Tibial nerve (tissue), 4 donors: ENCODE measurements around the gene PSMB11. TPM values are rescaled to one million over a fixed set of nuclear protein-coding genes. Genes with fewer than 3 reads are reported as not detected.

Experiments
- DNase-seq, 2 donors: peaks; one replicate each; pipeline ENCODE4 v3.0.0-alpha.2; 2019; ENCODE audit warnings: low spot score in 2 of 2
- H3K27ac ChIP-seq, 4 donors: fragments of 200-600 bp; sonication (generic) in 3 of 4; one replicate each; pipeline ENCODE4 v1.5.1; 2017 to 2019; ENCODE audit warnings: mild to moderate bottlenecking in 1 of 4
- H3K27me3 ChIP-seq, 2 donors: fragments of 200-600 bp; sonication (generic) in 1 of 2; one replicate each; pipeline versions ENCODE4 v1.5.1 to v1.6.0; 2017 to 2019
- H3K36me3 ChIP-seq, 3 donors: fragments of 200-600 bp; sonication (generic); one replicate each; pipeline ENCODE4 v1.5.1; 2018 to 2019
- H3K4me1 ChIP-seq, 4 donors: fragments of 200-600 bp; sonication (generic) in 3 of 4; one replicate each; pipeline ENCODE4 v1.5.1; 2017 to 2019
- H3K4me3 ChIP-seq, 4 donors: fragments of 200-600 bp; sonication (generic) in 3 of 4; one replicate each; pipeline ENCODE4 v1.5.1; 2017 to 2019; ENCODE audit warnings: mild to moderate bottlenecking in 1 of 4, moderate library complexity in 1 of 4
- H3K9me3 ChIP-seq, 4 donors: fragments of 200-600 bp; sonication (generic) in 3 of 4; one replicate each; pipeline ENCODE4 v1.5.1; 2017 to 2019
- EP300 ChIP-seq, 2 donors: sonication (generic); formaldehyde crosslinking; IDR thresholded peaks; one replicate each; pipeline ENCODE4 v1.6.1; 2017; ENCODE audit warnings: antibody characterized with exemption in 2 of 2, mild to moderate bottlenecking in 1 of 2
- POLR2A ChIP-seq, 2 donors: fragments of 450-650 bp; IDR thresholded peaks; one replicate each; pipeline ENCODE4 v1.6.1; 2017; ENCODE audit warnings: antibody characterized with exemption in 2 of 2, mild to moderate bottlenecking in 2 of 2, moderate library complexity in 2 of 2
- WGBS, 2 donors: methylation state at CpG; one replicate each; pipeline ENCODE4 v1.1.5; 2018; 5-methylcytosine and 5-hydroxymethylcytosine counted together
- total RNA-seq, 4 donors: library from RNA; depleted of rRNA; stranded (reverse); fragments of >200 nt; gene quantifications; one replicate each; pipeline ENCODE4 v1.1.0, GENCODE V29; 2016
- TF ChIP-seq, protein P1 (sequence below), 5 experiments: fragments of 200-600 bp in 3 of 5; fragments of 450-650 bp in 2 of 5; sonication (generic) in 3 of 5; IDR thresholded peaks; one replicate each; pipeline ENCODE4 v1.5.1; 2016 to 2019; ENCODE audit warnings: antibody characterized with exemption in 5 of 5, mild to moderate bottlenecking in 3 of 5, moderate library complexity in 2 of 5

Gene PSMB11
- total RNA-seq, 4 donors from 2014 or later: not detected

DNA sequence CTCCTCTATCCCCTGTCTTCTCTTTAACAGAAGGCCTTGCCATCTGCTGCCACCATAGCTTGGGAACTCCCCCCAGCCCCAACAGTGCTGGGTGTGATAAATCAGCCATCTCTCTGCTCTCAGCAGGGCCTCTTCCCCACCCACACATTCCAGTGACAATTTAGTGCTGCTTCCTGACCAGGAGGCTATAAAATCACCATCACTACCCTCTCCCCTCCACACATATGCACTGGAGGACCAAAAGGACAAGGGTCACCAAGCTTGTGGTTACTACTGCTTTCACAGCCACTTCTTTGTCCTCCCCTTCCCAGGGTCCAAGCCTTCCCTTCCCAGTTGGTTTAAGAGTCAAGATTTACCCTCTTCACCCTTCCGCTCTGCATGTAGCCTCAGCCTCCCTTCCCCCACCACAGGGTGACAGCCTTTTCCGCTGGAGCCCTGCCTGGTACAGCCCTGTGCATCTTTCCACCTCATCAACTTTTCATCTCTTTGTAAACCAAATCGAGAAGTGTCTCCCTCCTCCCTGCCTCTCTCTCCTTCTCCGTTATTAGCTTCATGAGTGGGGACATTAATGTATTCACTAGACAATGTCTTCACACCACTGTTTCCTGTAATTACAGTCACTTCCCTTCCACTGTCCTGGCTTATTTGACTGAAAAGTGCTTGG is 16.7 kb upstream of the PSMB11 start:
- Histone ChIP-seq H3K9me3 (no peaks in the 10 kb centered on the region), H3K36me3 (peaks cover 0 to 76% (median 2%) of the 10 kb centered on the region in 3 donors), H3K27me3 (no peaks in the 10 kb centered on the region), H3K4me3 (no peak overlapping the region), H3K4me1 (peaks cover 0 to 15% (median 0%) of the 10 kb centered on the region in 4 donors), H3K27ac (no peak overlapping the region)
- WGBS, 2 donors: 39 to 49% methylated on average over 4 of the region's 4 CpGs
- TF ChIP-seq POLR2A (IDR thresholded peaks at IDR 0.05): no peak
- TF ChIP-seq, protein P1, sequence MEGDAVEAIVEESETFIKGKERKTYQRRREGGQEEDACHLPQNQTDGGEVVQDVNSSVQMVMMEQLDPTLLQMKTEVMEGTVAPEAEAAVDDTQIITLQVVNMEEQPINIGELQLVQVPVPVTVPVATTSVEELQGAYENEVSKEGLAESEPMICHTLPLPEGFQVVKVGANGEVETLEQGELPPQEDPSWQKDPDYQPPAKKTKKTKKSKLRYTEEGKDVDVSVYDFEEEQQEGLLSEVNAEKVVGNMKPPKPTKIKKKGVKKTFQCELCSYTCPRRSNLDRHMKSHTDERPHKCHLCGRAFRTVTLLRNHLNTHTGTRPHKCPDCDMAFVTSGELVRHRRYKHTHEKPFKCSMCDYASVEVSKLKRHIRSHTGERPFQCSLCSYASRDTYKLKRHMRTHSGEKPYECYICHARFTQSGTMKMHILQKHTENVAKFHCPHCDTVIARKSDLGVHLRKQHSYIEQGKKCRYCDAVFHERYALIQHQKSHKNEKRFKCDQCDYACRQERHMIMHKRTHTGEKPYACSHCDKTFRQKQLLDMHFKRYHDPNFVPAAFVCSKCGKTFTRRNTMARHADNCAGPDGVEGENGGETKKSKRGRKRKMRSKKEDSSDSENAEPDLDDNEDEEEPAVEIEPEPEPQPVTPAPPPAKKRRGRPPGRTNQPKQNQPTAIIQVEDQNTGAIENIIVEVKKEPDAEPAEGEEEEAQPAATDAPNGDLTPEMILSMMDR (IDR thresholded peaks at IDR 0.05): no peak
- TF ChIP-seq EP300 (IDR thresholded peaks at IDR 0.05): no peak
- DNase-seq: no peak

DNA sequence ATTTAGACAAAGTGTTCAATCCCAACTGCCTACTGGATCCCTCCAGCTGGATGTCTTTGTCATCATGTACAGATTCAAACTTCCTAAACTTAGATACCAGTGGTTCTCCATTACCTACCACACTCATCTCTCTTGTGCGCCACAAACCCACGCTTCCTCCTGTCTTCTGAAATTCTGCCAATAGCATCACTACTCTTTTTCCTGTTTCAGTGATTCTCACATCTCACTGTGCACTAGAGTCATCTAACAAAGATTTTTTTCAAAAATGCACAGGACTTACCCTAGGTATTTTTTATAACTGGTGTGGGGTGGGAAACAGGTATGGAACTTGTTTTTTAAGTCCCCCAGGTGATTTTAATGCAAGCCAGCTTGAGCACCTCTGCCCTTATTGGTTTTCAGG is 13.2 kb upstream of the PSMB11 start:
- Histone ChIP-seq H3K27ac (no peak overlapping the region), H3K4me1 (peaks cover 0 to 30% (median 7%) of the 10 kb centered on the region in 4 donors), H3K4me3 (no peak overlapping the region), H3K27me3 (no peaks in the 10 kb centered on the region), H3K9me3 (no peaks in the 10 kb centered on the region), H3K36me3 (peaks cover 2 to 94% (median 11%) of the 10 kb centered on the region in 3 donors)
- WGBS, 2 donors: 64 to 72% methylated on average over 2 of the region's 2 CpGs
- TF ChIP-seq, protein P1 (IDR thresholded peaks at IDR 0.05): no peak
- TF ChIP-seq POLR2A (IDR thresholded peaks at IDR 0.05): no peak
- TF ChIP-seq EP300 (IDR thresholded peaks at IDR 0.05): no peak
- no peak for DNase-seq

DNA sequence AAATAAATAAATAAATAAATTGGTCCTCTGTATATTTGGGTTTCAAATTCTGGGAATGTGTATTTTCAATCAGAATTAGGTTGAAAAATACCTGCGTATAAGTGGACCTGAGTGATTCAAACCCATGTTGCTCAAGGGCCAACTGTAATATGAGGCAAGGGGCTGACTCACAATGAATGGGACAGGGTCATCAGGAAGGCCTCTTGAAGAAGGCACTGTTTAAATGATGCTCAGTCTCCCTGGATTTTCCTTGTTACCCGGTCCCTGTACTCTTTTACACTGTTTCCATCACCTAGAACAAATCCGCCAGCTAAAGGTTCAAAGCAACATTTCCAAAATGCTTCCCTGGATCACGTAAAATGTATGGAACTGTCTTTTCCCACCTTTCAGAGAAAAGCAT is 11.1 kb upstream of the PSMB11 start:
- 93 to 94% methylated on average over 4 of the region's 4 CpGs for WGBS, 2 donors
- Histone ChIP-seq H3K4me3 (no peak overlapping the region), H3K9me3 (no peaks in the 10 kb centered on the region), H3K27me3 (no peaks in the 10 kb centered on the region), H3K27ac (no peak overlapping the region), H3K4me1 (peaks cover 0 to 31% (median 9%) of the 10 kb centered on the region in 4 donors), H3K36me3 (peaks cover 0 to 74% (median 11%) of the 10 kb centered on the region in 3 donors)
- no peak for DNase-seq
- TF ChIP-seq POLR2A (IDR thresholded peaks at IDR 0.05) (no peak), EP300 (IDR thresholded peaks at IDR 0.05) (no peak)
- TF ChIP-seq, protein P1 (IDR thresholded peaks at IDR 0.05): no peak

DNA sequence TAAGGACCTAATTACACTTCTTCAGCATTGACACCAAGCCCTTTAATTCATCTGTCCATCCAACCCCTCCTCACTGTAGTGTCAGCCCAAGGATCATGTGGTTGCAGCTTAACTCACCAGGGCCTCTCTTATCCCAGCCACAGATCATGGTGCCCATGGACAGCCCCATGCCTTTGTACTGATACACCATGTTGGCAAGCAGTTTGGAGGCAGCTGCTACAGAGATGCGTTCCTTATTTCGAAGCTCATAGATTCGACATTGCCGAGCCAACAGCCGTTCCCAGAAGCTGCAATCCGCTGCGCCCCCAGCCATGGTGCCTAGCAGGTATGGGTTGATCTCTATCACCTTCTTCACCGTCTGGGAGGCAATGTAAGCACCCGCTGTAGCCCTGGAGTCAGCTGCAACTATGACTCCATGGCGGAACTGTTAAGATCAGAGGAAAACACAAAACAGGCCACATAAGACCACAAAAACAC is 8.7 kb upstream of the PSMB11 start:
- peak overlapping the region in 1 of 4 donors; percentile 81 for H3K4me3 ChIP-seq
- peaks cover 0 to 30% (median 9%) of the 10 kb centered on the region in 4 donors for H3K4me1 ChIP-seq
- peaks cover 0 to 52% (median 11%) of the 10 kb centered on the region in 3 donors for H3K36me3 ChIP-seq
- H3K9me3 ChIP-seq: no peaks in the 10 kb centered on the region
- 93 to 95% methylated on average over 10 of the region's 10 CpGs for WGBS, 2 donors
- DNase-seq: no peak
- no peaks in the 10 kb centered on the region for H3K27me3 ChIP-seq
- no peak overlapping the region for H3K27ac ChIP-seq
- TF ChIP-seq EP300 (IDR thresholded peaks at IDR 0.05) (no peak), POLR2A (IDR thresholded peaks at IDR 0.05) (no peak)
- TF ChIP-seq, protein P1 (IDR thresholded peaks at IDR 0.05): no peak

DNA sequence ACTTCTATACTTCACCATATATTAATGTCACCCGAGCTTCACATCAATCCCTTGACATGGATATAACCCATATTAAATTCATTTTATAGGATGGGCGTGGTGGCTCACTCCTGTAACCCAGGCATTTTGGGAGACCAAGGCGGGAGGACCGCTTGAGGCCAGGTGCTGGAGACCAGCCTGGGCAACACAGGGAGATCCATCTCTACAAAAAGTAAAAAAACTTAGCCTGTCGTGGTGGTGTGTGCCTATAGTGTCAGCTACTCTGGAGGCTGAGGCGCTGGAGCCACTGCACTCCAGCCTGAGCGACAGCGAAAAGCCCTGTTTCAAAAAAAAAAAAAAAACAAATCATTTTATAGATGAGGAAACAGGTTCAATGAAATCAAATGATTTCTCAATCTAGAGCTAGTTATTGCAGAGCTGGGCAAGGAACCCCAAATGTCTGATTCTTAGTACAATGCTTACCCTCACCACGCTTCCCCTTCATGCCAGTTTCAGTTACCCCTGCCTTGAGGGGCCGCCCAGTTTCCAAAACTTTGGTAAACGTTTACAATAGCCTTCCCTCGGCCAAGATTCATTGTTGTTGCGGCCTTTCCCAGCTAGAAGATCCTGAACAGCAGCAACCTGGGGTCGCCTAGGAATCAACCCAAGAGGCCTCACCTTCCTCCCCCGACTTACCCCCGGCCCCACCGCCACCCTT is 8.1 kb upstream of the PSMB11 start:
- peak overlapping the region; percentile 51 to 81 (median 70) for H3K4me3 ChIP-seq
- TF ChIP-seq, protein P1 (IDR thresholded peaks at IDR 0.05): no peak
- no peak for TF ChIP-seq POLR2A (IDR thresholded peaks at IDR 0.05)
- no peak for TF ChIP-seq EP300 (IDR thresholded peaks at IDR 0.05)
- DNase-seq: no peak

More for the DNA sequence above, 8.1 kb upstream of the PSMB11 start:
- Histone ChIP-seq H3K36me3 (peaks cover 0 to 45% (median 11%) of the 10 kb centered on the region in 3 donors), H3K4me1 (peaks cover 0 to 24% (median 9%) of the 10 kb centered on the region in 4 donors), H3K9me3 (no peaks in the 10 kb centered on the region), H3K27ac (peak overlapping the region; percentile 88 to 97 (median 92)), H3K27me3 (no peaks in the 10 kb centered on the region)
- 38 to 40% methylated on average over 16 to 17 of the region's 17 CpGs for WGBS, 2 donors
